Muscle layer of duodenum (tissue), 2 donors: ENCODE measurements around the gene DYRK1A.

Experiments used
- H3K27ac ChIP-seq: one replicate; pipeline ENCODE4 v1.7.0; 2013; ENCODE audit warnings: mild to moderate bottlenecking, low read length
- H3K27me3 ChIP-seq: one replicate; pipeline ENCODE4 v1.7.0; 2013; ENCODE audit warnings: low read depth, mild to moderate bottlenecking, control low read depth, low read length
- H3K36me3 ChIP-seq, 2 donors: one replicate each; pipeline ENCODE4 v1.7.0; 2013; ENCODE audit warnings: low read length in 2 of 2, control low read depth in 1 of 2, mild to moderate bottlenecking in 1 of 2; ENCODE audit not compliant: insufficient read depth in 2 of 2, control insufficient read depth in 1 of 2
- H3K4me1 ChIP-seq, 2 donors: one replicate each; pipeline ENCODE4 v1.7.0; 2013; ENCODE audit warnings: low read length in 2 of 2, mild to moderate bottlenecking in 2 of 2, control low read depth in 1 of 2, moderate library complexity in 1 of 2; ENCODE audit not compliant: insufficient read depth in 2 of 2, control insufficient read depth in 1 of 2
- H3K4me3 ChIP-seq, 2 donors: one replicate each; pipeline ENCODE4 v1.7.0; 2013; ENCODE audit warnings: low read length in 2 of 2, low read depth in 1 of 2, mild to moderate bottlenecking in 1 of 2
- H3K9me3 ChIP-seq, 2 donors: one replicate each; pipeline ENCODE4 v1.7.0; 2013; ENCODE audit warnings: low read length in 2 of 2, control low read depth in 1 of 2, mild to moderate bottlenecking in 1 of 2; ENCODE audit not compliant: control insufficient read depth in 1 of 2
- donor health status: healthy.

Gene DYRK1A

GRCh38 chr21:37565530-37566223 lies 199.1 kb downstream of the DYRK1A start:
- peaks cover 0 to 5% of the 10 kb centered on the region in 2 donors for H3K36me3 ChIP-seq
- H3K27ac ChIP-seq, result no peak overlapping the region
- H3K9me3 ChIP-seq, result no peaks in the 10 kb centered on the region
- peak overlapping the region; percentile 28 to 33 for H3K4me3 ChIP-seq
- peaks cover 6 to 9% of the 10 kb centered on the region in 2 donors for H3K4me1 ChIP-seq
- no peaks in the 10 kb centered on the region for H3K27me3 ChIP-seq

GRCh38 chr21:37566790-37567615 lies 200.4 kb downstream of the DYRK1A start:
- Histone ChIP-seq H3K27ac (no peak overlapping the region), H3K36me3 (peaks cover 0 to 5% of the 10 kb centered on the region in 2 donors), H3K4me1 (peaks cover 6 to 9% of the 10 kb centered on the region in 2 donors), H3K9me3 (no peaks in the 10 kb centered on the region), H3K4me3 (no peak overlapping the region), H3K27me3 (no peaks in the 10 kb centered on the region)

GRCh38 chr21:37568415-37568814 lies 201.8 kb downstream of the DYRK1A start:
- Histone ChIP-seq H3K27ac (no peak overlapping the region), H3K4me3 (no peak overlapping the region), H3K36me3 (peaks cover 0 to 5% of the 10 kb centered on the region in 2 donors), H3K27me3 (no peaks in the 10 kb centered on the region), H3K4me1 (peaks cover 0 to 6% of the 10 kb centered on the region in 2 donors), H3K9me3 (no peaks in the 10 kb centered on the region)

- no peaks in the 10 kb centered on the region for H3K27me3 ChIP-seq
- H3K4me3 ChIP-seq, result no peak overlapping the region
- H3K9me3 ChIP-seq, result no peaks in the 10 kb centered on the region
- peaks cover 0 to 6% of the 10 kb centered on the region in 2 donors for H3K4me1 ChIP-seq
- H3K36me3 ChIP-seq, result peaks cover 0 to 3% of the 10 kb centered on the region in 2 donors
- H3K27ac ChIP-seq, result no peak overlapping the region
These were observed 202.3 kb downstream of the DYRK1A start for GRCh38 chr21:37568916-37569315.

- H3K27me3 ChIP-seq, result no peaks in the 10 kb centered on the region
- H3K9me3 ChIP-seq, result no peaks in the 10 kb centered on the region
- H3K36me3 ChIP-seq, result no peaks in the 10 kb centered on the region
- no peak overlapping the region for H3K4me3 ChIP-seq
- H3K27ac ChIP-seq, result no peak overlapping the region
- no peaks in the 10 kb centered on the region for H3K4me1 ChIP-seq
These were observed 204.9 kb downstream of the DYRK1A start for GRCh38 chr21:37571442-37571841.

GRCh38 chr21:37574316-37574715 lies 207.7 kb downstream of the DYRK1A start:
- no peaks in the 10 kb centered on the region for H3K27me3 ChIP-seq
- H3K9me3 ChIP-seq, result peaks cover 0 to 11% of the 10 kb centered on the region in 2 donors
- no peaks in the 10 kb centered on the region for H3K4me1 ChIP-seq
- no peaks in the 10 kb centered on the region for H3K36me3 ChIP-seq
- no peak overlapping the region for H3K27ac ChIP-seq
- H3K4me3 ChIP-seq, result no peak overlapping the region

- H3K27me3 ChIP-seq, result no peaks in the 10 kb centered on the region
- no peak overlapping the region for H3K4me3 ChIP-seq
- H3K4me1 ChIP-seq, result no peaks in the 10 kb centered on the region
- H3K36me3 ChIP-seq, result no peaks in the 10 kb centered on the region
- H3K9me3 ChIP-seq, result peaks cover 0 to 14% of the 10 kb centered on the region in 2 donors
- no peak overlapping the region for H3K27ac ChIP-seq
These were observed 208.2 kb downstream of the DYRK1A start for GRCh38 chr21:37574751-37575150.

GRCh38 chr21:37575580-37575979 lies 209.0 kb downstream of the DYRK1A start:
- H3K36me3 ChIP-seq, result no peaks in the 10 kb centered on the region
- no peaks in the 10 kb centered on the region for H3K27me3 ChIP-seq
- no peak overlapping the region for H3K27ac ChIP-seq
- peaks cover 0 to 14% of the 10 kb centered on the region in 2 donors for H3K9me3 ChIP-seq
- H3K4me1 ChIP-seq, result no peaks in the 10 kb centered on the region
- H3K4me3 ChIP-seq, result no peak overlapping the region
